Activated CD8-positive, alpha-beta memory T cell treated with anti-CD3 and anti-CD28 coated beads for 24 hours (primary cell): ENCODE data around the gene NCCRP1.

Source experiments
- DNase-seq: peaks from one replicate; pipeline ENCODE4 v3.0.0-alpha.2; 2020

NCCRP1 gene

DNA sequence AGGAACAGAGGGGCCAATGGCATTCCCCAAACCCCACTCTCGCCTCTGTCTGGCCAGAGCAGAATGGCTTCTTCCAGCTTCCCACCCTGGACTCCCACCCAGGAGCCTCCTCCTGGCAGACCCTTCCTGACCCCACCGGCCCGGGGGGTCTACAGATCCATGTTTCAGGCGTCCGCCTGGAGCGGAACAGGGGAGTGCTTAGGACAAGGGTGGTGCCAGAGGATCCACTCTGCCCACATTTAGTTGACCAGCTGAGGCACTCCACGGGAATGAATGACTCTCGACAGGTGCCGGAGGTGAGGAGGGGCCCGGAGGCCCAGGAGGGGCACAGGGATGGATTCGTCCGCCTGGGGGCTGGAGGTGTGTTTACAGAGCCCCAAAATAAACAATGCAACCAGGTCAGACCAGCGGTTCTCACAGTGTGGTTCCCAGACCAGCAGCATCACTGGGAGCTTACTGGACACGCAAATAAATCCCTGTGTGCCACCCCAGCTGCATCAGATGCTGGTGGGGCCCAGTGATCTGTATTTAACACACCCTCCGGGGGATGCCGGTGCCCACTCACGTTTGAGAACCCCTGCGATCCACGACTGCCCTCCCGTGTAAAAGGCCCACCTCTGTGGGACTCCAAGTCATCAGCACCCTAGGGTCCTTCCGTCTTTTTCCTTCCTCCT lies 15.1 kb upstream of the NCCRP1 start:
- DNase-seq, result no peak

GRCh38 chr19:39182174-39182505 lies 14.6 kb upstream of the NCCRP1 start:
- DNase-seq, result no peak

- DNase-seq, result no peak
These were observed 13.7 kb upstream of the NCCRP1 start for GRCh38 chr19:39183104-39183503.

DNA sequence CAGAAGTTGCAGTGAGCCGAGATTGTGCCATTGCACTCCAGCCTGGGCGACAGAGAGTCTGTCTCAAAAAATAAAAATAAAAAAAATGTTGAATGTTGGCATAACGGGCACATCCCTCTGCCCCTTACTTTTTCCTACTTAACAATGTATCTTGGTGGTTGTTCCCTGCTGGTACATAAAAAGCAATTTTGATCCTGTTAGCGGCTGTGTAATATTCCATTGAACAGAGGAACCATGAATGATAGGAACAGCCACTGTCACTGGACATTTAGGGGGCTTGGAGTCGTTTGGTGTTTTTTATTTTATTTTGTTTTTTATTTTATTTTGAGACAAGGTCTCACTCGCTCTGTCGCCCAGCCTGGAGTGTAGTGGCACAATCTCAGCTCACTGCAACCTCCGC lies 10.4 kb upstream of the NCCRP1 start:
- DNase-seq, result no peak

DNA sequence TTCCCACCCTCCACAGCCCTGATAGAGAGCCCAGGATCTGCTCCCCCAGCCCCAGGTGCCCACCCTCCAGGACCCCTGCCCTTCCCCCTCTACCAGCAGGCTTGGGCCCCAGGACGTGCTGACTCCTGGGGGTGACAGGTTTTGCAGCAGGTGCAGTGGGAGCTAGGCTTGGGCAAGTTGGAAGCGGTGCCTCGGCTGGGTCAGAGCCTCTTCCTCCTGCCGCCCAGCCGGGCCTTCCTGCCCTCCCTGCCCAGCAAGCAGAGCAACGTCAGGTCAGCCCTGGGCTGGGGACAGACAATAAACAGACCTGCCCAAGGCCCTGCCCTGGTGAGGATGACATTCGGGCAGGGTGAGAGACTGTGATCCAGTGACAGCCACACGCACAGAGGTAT lies 9.2 kb upstream of the NCCRP1 start:
- DNase-seq, result no peak

GRCh38 chr19:39188960-39189359 lies 7.8 kb upstream of the NCCRP1 start:
- DNase-seq, result no peak

GRCh38 chr19:39190768-39191167 lies 6.0 kb upstream of the NCCRP1 start:
- no peak for DNase-seq

DNA sequence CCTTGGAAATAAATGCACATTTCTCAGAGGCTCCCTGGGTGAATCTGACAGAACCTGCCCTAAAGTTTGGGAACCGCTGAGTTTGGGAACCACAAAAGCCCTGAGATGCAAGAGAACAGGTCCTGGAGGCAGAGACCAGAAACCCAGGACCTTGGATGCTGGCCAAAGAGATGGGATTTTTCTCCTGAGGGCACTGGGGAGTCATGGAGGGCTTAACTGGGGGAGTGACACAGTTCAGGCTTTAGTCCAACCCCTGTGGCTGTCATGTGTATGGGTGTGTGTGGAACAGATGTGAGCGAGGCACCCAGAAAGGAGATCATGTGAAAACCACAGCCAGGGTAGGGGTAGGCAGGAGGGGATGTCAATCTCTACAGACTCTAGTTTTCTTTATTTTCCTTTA lies 3.9 kb upstream of the NCCRP1 start:
- DNase-seq, result no peak

DNA sequence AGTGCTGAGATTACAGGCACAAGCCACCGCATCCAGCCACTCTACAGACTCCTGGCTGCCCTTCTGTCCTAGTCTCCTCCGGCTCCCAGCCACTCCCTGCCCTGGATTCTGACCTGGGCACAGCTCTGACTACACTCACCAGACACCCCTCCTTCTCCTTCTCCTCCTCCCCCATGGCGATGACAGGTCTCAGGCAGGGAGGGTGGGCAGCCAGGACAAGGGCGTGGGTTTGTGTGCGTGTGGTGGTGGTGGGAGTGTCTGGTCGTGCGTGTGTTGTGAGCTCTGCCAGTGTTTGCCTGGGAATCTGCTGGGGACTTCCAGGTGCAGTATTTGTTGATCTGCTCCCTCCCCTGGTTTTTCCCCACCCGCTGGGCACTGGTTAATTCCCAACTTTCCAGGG lies 3.0 kb upstream of the NCCRP1 start:
- DNase-seq, result no peak

DNA sequence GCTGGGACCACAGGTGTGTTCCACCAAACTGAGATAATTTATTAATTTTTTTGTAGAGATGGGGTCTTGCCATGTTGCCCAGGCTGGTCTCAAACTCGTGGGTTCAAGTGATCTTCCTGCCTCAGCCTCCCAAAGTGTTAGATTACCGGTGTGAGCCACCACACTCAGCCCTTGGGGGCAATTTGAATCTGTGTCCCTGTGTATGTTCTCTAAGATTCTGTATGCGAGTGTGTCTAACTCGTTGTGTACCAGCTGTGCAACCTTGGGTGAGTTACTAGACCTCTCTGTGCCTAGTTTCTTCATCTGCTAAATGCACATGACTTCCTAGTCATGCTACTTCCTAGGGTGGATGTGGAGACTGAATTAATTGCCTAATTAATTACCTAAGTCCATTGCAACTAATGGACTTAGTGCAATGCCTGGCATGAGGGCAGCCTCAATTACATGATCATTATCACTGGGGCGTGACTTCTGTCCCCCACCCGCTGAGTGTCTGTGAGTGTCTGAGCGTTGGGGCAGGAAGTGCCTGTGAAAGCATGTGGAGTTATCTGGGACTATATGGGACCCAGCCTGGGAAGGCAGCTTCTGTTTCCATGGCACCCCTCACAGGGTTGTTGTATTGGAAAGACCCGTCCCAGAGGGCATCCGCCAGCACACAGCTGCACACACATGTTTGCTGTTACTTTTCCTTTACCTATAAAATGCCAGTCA lies 1.8 kb upstream of the NCCRP1 start:
- DNase-seq, result no peak

DNA sequence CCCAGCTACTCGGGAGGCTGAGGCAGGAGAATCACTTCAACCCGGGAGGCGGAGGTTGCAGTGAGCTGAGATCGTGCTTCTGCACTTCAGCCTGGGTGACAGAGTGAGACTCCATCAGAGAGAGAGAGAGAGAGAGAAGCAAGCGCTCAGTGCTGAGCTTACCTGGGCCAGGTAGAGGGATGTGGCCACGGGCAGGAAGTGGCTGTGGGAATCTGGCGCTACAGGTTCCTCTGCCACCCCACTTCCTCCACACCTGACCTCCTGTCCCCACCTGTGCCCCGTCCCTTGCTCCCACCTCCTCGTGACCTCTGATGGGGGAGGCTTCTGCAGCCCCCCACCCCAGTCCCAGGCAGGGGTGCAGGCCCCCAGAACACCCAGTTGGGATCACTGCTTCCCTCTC lies 1.0 kb upstream of the NCCRP1 start:
- no peak for DNase-seq

- no peak for DNase-seq
These were observed 444 bp upstream of the NCCRP1 start for GRCh38 chr19:39196320-39196719.

DNA sequence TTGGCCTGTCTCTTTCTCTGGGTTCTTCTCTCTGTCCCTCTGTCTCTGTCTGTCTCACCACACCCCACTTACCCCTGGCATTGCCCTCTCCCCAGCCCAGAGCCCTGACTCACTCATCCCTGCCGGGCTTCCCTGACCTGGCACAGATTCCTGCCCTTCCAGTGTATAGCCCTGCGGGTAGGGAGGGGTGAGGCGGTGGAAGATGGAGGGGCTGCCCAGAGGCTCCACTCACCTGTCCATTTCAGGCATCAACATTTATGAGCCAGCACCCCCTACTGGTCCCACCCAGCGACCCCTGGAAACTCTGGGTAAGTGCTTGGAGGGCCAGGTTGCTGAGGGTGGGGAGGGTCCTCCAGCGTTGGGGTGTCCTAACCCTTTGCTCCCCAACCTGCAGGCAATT lies 1.0 kb downstream of the NCCRP1 start:
- DNase-seq, result no peak

DNA sequence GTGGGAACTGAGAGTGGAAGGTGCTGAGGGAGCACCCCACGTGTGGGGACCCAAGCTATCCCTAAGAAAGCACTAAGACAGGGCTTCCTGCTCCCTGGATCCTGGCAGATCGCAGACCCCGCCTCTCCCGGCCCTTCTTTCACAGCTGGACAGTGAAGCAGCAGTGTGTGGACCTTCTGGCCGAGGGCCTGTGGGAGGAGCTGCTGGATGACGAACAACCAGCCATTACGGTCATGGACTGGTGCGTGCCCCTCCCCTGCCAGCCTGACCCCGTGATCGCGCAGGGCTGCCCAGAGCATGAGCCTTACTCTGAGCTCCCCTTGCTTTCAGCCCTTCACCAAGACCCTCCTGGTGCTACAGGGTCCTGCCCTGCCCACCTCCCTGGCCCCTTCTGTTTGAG lies 2.3 kb downstream of the NCCRP1 start:
- no peak for DNase-seq

DNA sequence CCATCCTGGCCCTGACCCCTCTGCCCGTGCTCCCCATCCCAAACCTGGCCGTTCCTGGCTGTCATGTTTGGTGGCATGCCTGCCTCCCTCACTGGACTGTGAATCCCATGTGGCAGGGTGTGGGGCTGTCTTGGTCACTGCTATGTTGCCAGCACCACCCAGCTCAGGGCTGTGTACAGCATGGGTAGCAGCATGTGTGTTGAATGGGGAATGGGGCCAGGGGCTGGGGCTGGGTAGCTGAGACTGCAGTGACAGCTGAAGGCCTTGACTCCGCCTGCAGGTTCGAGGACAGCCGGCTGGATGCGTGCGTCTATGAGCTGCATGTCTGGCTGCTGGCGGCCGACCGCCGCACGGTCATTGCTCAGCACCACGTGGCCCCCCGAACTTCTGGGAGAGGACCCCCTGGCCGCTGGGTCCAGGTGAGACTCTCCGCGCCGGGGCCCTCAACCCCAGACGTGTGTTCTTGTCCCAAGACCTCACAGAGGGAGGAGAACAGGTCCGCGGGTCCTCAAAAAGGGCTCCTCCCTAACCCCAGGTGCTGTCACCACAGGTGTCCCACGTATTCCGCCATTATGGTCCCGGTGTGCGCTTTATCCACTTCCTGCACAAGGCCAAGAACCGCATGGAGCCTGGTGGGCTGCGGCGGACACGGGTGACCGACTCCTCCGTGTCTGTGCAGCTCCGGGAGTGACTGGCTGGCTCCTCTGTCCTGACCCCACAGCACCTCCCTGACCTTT lies 3.5 kb downstream of the NCCRP1 start:
- DNase-seq, result no peak

GRCh38 chr19:39200803-39201115 lies 4.0 kb downstream of the NCCRP1 start:
- DNase-seq, result no peak

DNA sequence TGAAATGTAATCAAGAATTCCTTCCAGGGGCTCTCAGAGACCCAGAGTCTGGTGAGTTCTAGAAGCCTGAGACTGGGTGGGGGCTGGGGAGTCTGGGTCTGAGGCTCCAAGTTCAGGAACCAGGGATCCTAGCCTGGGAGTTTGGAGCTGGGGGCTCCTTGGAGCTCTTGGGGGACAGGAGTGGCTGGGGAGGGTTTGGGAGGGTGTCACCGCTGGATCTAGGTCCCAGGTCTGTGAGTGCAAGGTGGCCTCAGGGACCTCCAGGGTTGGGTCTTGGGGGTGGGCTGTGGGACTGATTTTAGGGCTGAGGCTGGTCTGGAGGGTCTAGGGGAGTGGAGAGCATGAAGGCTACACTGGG lies 6.2 kb downstream of the NCCRP1 start:
- DNase-seq, result no peak

DNA sequence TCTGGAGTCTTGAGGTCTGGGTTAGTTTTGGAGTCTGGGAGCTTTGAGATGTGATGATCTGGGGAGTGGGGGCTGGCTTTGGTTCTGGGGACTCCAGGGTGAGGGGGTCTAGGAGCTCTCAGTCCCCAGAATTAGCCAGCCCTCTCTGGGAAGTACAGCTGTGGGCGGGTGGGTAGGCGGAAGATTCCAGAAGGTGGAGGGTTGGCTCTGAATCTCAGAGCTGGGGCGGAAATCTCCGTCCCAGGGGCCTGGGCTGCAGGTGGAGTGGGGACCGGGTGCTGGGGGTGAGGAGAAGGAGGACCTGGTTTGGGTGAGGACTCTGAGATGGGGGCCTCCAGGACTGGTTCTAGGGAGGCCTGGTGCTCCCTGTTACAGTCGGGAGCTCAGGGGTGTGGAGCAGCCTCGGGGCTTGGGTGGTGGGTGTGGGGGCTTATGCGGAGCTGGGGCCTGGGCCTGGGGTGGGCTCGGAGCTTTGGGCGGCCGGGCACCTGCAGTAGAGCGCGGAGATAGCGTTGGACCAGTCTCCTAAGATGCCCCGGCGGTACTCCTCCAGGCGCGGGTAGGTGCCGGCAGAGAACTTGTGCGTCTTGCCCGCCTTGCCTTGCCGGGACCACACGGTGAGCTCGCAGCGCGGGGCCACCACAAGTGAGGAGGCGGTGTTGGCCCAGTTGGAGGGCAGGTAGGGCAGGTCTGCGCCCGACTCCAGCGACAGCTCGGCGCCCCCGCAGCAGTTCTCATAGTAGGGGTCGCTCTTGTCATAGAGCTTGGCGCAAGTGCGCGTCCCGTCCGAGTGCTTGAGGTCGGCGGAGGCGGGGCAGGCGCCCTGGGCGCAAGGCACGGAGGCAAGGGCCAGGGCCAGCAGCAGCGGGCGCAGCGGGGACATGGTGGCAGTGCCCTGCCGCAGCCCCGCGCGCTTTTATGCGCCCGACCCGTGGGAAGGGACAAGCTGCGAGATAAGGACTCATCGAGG lies 6.9 kb downstream of the NCCRP1 start, which contains the start of gene SYCN:
Gene SYCN, minus strand, starts transcription at position 892 of the 970 bp plus-strand sequence. Its CDS starts 9 bp downstream, at position 883.
- DNase-seq, result no peak

DNA sequence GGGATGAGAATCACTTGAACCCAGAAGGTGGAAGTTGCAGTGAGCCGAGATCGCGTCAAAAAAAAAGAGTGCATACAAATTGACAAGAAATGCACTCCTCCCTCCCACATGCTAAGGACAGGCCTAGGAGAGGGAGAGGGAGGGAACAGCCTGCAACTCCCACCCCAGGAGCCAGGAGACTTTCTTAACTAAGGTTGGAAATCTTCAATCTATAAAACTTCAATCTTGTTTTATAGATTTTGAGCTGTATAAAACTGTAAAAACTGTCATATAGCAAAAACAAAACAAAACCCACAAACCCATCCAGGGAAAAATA lies 8.6 kb downstream of the NCCRP1 start:
- DNase-seq, result no peak

GRCh38 chr19:39206122-39206521 lies 9.4 kb downstream of the NCCRP1 start:
- DNase-seq, result no peak

- DNase-seq, result no peak
These were observed 10.6 kb downstream of the NCCRP1 start for GRCh38 chr19:39207293-39207836.

GRCh38 chr19:39208175-39208795 lies 11.5 kb downstream of the NCCRP1 start:
- DNase-seq, result no peak

GRCh38 chr19:39209196-39209595 lies 12.4 kb downstream of the NCCRP1 start:
- no peak for DNase-seq
